K562 (cell line): Measurements from ENCODE around the gene BLOC1S4. TPM values are rescaled to one million over a fixed set of nuclear protein-coding genes. Genes with fewer than 3 reads are reported as not detected.

Experiments
- ARID3B ChIP-seq: fragments of 250-450 bp; sonication (Bioruptor Pico); IDR thresholded peaks from 2 replicates; pipeline ENCODE4 v1.4.0; 2020; ENCODE audit warnings: borderline replicate concordance
- CSDE1 ChIP-seq, 2 experiments: fragments of 450-650 bp; IDR thresholded peaks; 2 replicates each; pipeline ENCODE4 v1.6.1; 2016; ENCODE audit warnings: mild to moderate bottlenecking in 1 of 2
- EP400 ChIP-seq: fragments of 450-650 bp; IDR thresholded peaks from 2 replicates; pipeline ENCODE4 v1.6.1; 2017; ENCODE audit warnings: antibody characterized with exemption, mild to moderate bottlenecking, moderate library complexity
- ETV1 ChIP-seq: fragments of 450-650 bp; conservative IDR thresholded peaks from 2 replicates; pipeline ENCODE4 v1.6.1; 2016; ENCODE audit warnings: missing genetic modification characterization, control low read depth, low read depth, missing compliant biosample characterization
- FOXJ2 ChIP-seq: fragments of 200-800 bp; sonication (Bioruptor generic); IDR thresholded peaks from 2 replicates; pipeline ENCODE4 v1.6.1; 2016; ENCODE audit warnings: missing genetic modification characterization, missing compliant biosample characterization
- MYC ChIP-seq, 2 experiments: fragments of 250-450 bp in 1 of 2; sonication (Bioruptor Pico) in 1 of 2; IDR thresholded peaks; 2 replicates each; pipeline versions ENCODE4 v1.5.1 to v1.6.1; 2012 to 2021; ENCODE audit warnings: low read depth in 2 of 2, borderline replicate concordance in 1 of 2, improper control_type of control experiment in 1 of 2, low read length in 1 of 2, mild to moderate bottlenecking in 1 of 2, moderate library complexity in 1 of 2
- SMAD4 ChIP-seq: fragments of 250-450 bp; sonication (Bioruptor Pico); conservative IDR thresholded peaks from 2 replicates; pipeline ENCODE4 v1.8.0; 2021; ENCODE audit warnings: inconsistent platforms, mild to moderate bottlenecking, moderate library complexity
- THAP12 ChIP-seq: fragments of 250-450 bp; sonication (Bioruptor Pico); IDR thresholded peaks from 2 replicates; pipeline ENCODE4 v1.9.0; 2021; ENCODE audit warnings: mild to moderate bottlenecking, inconsistent platforms
- VEZF1 ChIP-seq: fragments of 200-800 bp; sonication (Bioruptor generic); IDR thresholded peaks from 2 replicates; pipeline ENCODE4 v1.6.1; 2017; ENCODE audit warnings: missing genetic modification characterization, missing compliant biosample characterization
- YY1 ChIP-seq, 3 experiments: IDR thresholded peaks; 2 replicates each; pipeline ENCODE4 v1.6.1; 2011; ENCODE audit warnings: low read length in 2 of 3, mild to moderate bottlenecking in 2 of 3, moderate library complexity in 2 of 3, borderline replicate concordance in 1 of 3, control low read depth in 1 of 3, low read depth in 1 of 3; ENCODE audit not compliant: insufficient read depth in 3 of 3, insufficient replicate concordance in 2 of 3, control insufficient read depth in 1 of 3, insufficient read length in 1 of 3; ENCODE audit errors: extremely low read depth in 1 of 3
- ZBTB12 ChIP-seq: fragments of 250-450 bp; sonication (Bioruptor Pico); IDR thresholded peaks from 2 replicates; pipeline ENCODE4 v1.4.0; 2020
- ZNF75A ChIP-seq: fragments of 450-650 bp; formaldehyde crosslinking; IDR thresholded peaks from 2 replicates; pipeline ENCODE4 v1.4.0; 2020; ENCODE audit warnings: mild to moderate bottlenecking
- polyA plus RNA-seq, 8 experiments: library from polyadenylated mRNA; depleted of rRNA in 4 of 8; stranded (reverse) in 5 of 8; unstranded in 3 of 8; fragments of >200 nt; fragmentation: Nextera tagmentation in 2 of 8; fragmentation: Illumina TruSeq in 1 of 8; extraction: Ambion mirVana in 2 of 8; extraction: Trizol in 1 of 8; gene quantifications; 2 replicates each; pipeline versions ENCODE4 v1.2.1 to v1.2.3, GENCODE V29; 2011 to 2014; ENCODE audit warnings: inconsistent platforms in 1 of 8, missing spikeins in 1 of 8
- total RNA-seq, 7 experiments: library from RNA; depleted of rRNA in 6 of 7; stranded (reverse); fragments of >200 nt in 6 of 7; fragmentation: Illumina TruSeq in 2 of 7; extraction: Trizol in 2 of 7; gene quantifications; 2 replicates each; pipeline versions ENCODE4 v1.2.1 to v1.2.3, GENCODE V29; 2011 to 2021; ENCODE audit warnings: low replicate concordance in 1 of 7

The BLOC1S4 gene
- total and polyA plus RNA-seq, 9 of the 15 experiments (the other 6 are each of a cell fraction or from before 2014, with no cell fraction given): 3.1 to 31.6 (median 11.2) TPM

GRCh38 chr4:6716018-6716911 lies at the start of gene BLOC1S4 (continued):
- TF ChIP-seq VEZF1 (peak; percentile 51), YY1 (IDR thresholded peaks at IDR 0.05; ENCODE audit: borderline replicate concordance in 1 of 3, control insufficient read depth in 1 of 3, extremely low read depth in 1 of 3, insufficient read depth in 3 of 3, insufficient read length in 1 of 3, insufficient replicate concordance in 2 of 3, low read depth in 1 of 3, low read length in 2 of 3) (peak in 2 of 3 experiments; percentile 75 to 79), SMAD4 (peak; percentile 79), EP400 (peak; percentile 57), MYC (IDR thresholded peaks at IDR 0.05; ENCODE audit: low read depth, low read length) (peak; percentile 49), MYC (CRISPR knock-in tag; IDR thresholded peaks at IDR 0.05; ENCODE audit: borderline replicate concordance, low read depth) (0 out of 2 replicates have a peak, but pooled peaks have one; percentile 23), ZNF75A (no peak), ETV1 (tag) (peak; percentile 91), THAP12 (CRISPR knock-in tag) (peak; percentile 93), ARID3B (no peak), ZBTB12 (no peak; the same call in 1 of the 2 replicates), FOXJ2 (tag) (peak; percentile 66; the same call in 1 of the 2 replicates), CSDE1 (IDR thresholded peaks at IDR 0.05) (no peak)
